Measurements from ENCODE around the gene NCLN.
A peak's percentile ranks its signal among the peaks of the same experiment; 100 is the strongest.
"Not testable (repeated sequence)": the region's sequence is repeated elsewhere in the genome, so short reads cannot be mapped to it uniquely, and the experiment has no call there.

Gene NCLN

GRCh38 chr19:3157096-3157845 is 28.5 kb upstream of the NCLN start:
- DNase-seq = no peak

- no peak for DNase-seq
These were observed 26.2 kb upstream of the NCLN start for GRCh38 chr19:3159565-3159964.

- DNase-seq = no peak
These were observed 25.5 kb upstream of the NCLN start for GRCh38 chr19:3160219-3160618.

- no peak for DNase-seq
These were observed 24.3 kb upstream of the NCLN start for GRCh38 chr19:3161453-3161852.

GRCh38 chr19:3162418-3163229 is 23.1 kb upstream of the NCLN start:
- DNase-seq = no peak

- DNase-seq = peak; percentile 73
These were observed 22.4 kb upstream of the NCLN start for GRCh38 chr19:3163230-3163886.

GRCh38 chr19:3163943-3164342 is 21.8 kb upstream of the NCLN start:
- no peak for DNase-seq

- no peak for DNase-seq
These were observed 18.0 kb upstream of the NCLN start for GRCh38 chr19:3167533-3168272.

GRCh38 chr19:3171894-3172672 is 13.6 kb upstream of the NCLN start:
- DNase-seq = no peak

GRCh38 chr19:3172673-3173000 is 13.1 kb upstream of the NCLN start:
- not testable (repeated sequence) for DNase-seq

GRCh38 chr19:3175781-3176714 is 9.7 kb upstream of the NCLN start:
- DNase-seq = no peak

- no peak for DNase-seq
These were observed 8.8 kb upstream of the NCLN start for GRCh38 chr19:3176715-3177501.

- no peak for DNase-seq
These were observed 7.3 kb upstream of the NCLN start, which contains the start of gene S1PR4 for GRCh38 chr19:3178377-3178972. TSS of gene S1PR4 (plus strand) at chr19:3178769. CDS start at chr19:3178793, 24 bp downstream.

GRCh38 chr19:3178973-3179738 is 6.6 kb upstream of the NCLN start:
- no peak for DNase-seq

GRCh38 chr19:3179739-3180293 is 5.9 kb upstream of the NCLN start:
- no peak for DNase-seq

- DNase-seq = no peak
These were observed 1.7 kb upstream of the NCLN start for GRCh38 chr19:3183721-3184641.

GRCh38 chr19:3184847-3185460 is 776 bp upstream of the NCLN start:
- DNase-seq = peak; percentile 96

Measured in retina (tissue), 1 donor.